ENCODE results near the gene ZNF473. TPM values are rescaled to one million over a fixed set of nuclear protein-coding genes. Genes with fewer than 3 reads are reported as not detected.

Gene ZNF473
- total RNA-seq, 4 donors from 2014 or later, result 5.5 to 20.9 (median 11.4) TPM

DNA sequence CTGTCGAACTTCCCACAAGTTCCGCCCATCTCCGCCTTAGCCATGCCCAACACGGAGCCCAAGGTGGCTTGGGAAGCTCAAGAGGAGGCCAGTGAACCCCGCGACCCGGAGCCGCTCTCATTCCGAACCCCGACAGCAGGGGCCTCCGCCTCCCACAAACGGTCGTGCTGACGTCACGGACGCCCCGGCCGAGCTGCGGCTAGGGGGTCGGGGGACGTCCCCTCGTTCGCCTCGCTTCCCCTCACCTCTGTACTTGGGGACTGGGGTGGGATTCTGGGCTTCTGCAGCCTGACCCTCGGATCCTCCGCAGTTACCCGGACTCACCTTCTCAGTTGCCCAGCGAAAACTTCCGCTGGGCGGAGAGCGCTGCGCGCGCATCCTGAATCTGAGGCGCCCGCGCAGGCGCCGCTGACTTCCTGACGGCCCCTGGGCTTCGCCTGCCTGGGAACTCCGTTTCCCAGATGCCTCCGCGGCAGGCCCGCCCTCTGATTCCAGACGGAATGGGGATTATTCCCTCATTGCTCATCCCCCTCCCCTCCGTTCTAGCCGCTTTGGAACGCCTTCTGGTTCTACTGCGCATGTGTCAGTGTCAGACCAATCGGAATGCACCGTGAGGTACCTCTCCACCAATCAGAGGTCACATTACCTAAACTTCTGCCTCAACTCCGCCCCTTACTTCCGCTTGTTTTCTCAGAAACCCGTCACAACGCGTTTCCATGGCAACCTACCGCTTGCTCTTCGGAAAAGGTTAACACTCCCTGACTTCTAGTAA is 597 bp upstream of the ZNF473 start, which contains the start of gene VRK3:
Gene VRK3, minus strand, starts transcription at position 351 of the 772 bp plus-strand sequence. CDS start 9,210 bp downstream, outside the sequence.
- TF ChIP-seq, protein P1, sequence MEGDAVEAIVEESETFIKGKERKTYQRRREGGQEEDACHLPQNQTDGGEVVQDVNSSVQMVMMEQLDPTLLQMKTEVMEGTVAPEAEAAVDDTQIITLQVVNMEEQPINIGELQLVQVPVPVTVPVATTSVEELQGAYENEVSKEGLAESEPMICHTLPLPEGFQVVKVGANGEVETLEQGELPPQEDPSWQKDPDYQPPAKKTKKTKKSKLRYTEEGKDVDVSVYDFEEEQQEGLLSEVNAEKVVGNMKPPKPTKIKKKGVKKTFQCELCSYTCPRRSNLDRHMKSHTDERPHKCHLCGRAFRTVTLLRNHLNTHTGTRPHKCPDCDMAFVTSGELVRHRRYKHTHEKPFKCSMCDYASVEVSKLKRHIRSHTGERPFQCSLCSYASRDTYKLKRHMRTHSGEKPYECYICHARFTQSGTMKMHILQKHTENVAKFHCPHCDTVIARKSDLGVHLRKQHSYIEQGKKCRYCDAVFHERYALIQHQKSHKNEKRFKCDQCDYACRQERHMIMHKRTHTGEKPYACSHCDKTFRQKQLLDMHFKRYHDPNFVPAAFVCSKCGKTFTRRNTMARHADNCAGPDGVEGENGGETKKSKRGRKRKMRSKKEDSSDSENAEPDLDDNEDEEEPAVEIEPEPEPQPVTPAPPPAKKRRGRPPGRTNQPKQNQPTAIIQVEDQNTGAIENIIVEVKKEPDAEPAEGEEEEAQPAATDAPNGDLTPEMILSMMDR (IDR thresholded peaks at IDR 0.05), result peak in 1 of 4 experiments; percentile 31
- peak; percentile 70 to 77 for TF ChIP-seq POLR2A (IDR thresholded peaks at IDR 0.05)
- peak; percentile 66 for TF ChIP-seq POLR2AphosphoS5 (IDR thresholded peaks at IDR 0.05)
- no peak for TF ChIP-seq EP300 (IDR thresholded peaks at IDR 0.05)
- H3K9me3 ChIP-seq, result no peaks in the 10 kb centered on the region
- H3K36me3 ChIP-seq, result peaks cover 0 to 21% of the 10 kb centered on the region in 2 donors
- WGBS, 2 donors (ENCODE audit: low coverage in 1 of 2), result 1% methylated on average over 29 of the region's 59 CpGs; no CpG with 5 or more reads in 1 of the 2 donors
- peak; percentile 98 for ATAC-seq
- H3K27ac ChIP-seq, result peak within 1 kb of the TSS; percentile 81 to 98 (median 94)
- H3K27me3 ChIP-seq, result no peaks in the 10 kb centered on the region
- H3K4me1 ChIP-seq, result peaks cover 0 to 59% (median 7%) of the 10 kb centered on the region in 3 donors
- peak within 1 kb of the TSS; percentile 90 to 93 for H3K4me3 ChIP-seq

DNA sequence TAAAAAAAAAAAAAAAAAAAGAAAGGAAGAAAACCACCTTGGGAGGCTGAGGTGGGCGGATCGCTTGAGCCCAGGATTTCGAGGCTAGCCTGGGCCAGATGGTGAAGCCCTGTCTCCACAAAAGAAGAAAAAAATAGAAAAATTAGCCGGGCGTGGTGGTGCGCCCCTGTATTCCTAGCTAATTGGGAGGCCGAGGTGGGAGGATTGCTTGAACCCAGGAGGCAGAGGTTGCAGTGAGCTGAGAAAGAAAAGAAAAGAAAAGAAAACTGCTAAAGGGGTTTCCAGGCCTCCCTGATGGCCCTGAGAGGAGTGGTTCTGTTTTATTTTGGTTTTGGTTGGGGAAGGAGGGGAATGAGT is 723 bp downstream of the ZNF473 start:
- no peak for ATAC-seq
- Histone ChIP-seq H3K27me3 (no peaks in the 10 kb centered on the region), H3K4me3 (peak overlapping the region in 1 of 2 donors; percentile 93), H3K27ac (peak overlapping the region in 1 of 4 donors; percentile 92), H3K4me1 (peaks cover 0 to 52% (median 7%) of the 10 kb centered on the region in 3 donors), H3K36me3 (peaks cover 0 to 21% of the 10 kb centered on the region in 2 donors), H3K9me3 (no peaks in the 10 kb centered on the region)
- TF ChIP-seq EP300 (IDR thresholded peaks at IDR 0.05) (no peak), POLR2AphosphoS5 (IDR thresholded peaks at IDR 0.05) (no peak), POLR2A (IDR thresholded peaks at IDR 0.05) (no peak)
- TF ChIP-seq, protein P1 (IDR thresholded peaks at IDR 0.05), result no peak
- WGBS, 2 donors (ENCODE audit: low coverage in 1 of 2), result 89% methylated on average over 7 of the region's 7 CpGs; no CpG with 5 or more reads in 1 of the 2 donors

DNA sequence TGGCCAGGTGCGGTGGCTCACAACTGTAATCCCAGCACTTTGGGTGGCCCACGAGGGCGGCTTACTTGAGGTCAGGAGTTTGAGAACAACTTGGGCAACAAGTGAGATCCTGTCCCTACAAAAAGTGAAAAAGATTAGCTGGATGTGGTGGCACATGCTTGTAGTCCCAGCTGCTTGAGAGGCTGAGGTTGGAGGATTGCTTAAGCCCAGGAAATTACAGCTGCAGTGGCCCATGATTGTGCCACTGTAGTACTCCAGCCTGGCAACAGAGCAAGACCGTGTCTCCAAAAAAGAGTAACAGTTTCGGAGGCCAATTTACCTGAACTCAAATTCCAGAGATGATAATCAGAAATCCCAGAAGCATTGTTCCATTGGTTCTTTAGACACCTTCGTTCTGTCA is 4.4 kb downstream of the ZNF473 start:
- WGBS, 2 donors (ENCODE audit: low coverage in 1 of 2), result 78 to 89% methylated on average over 4 to 5 of the region's 6 CpGs
- ATAC-seq, result no peak
- Histone ChIP-seq H3K27ac (no peak overlapping the region), H3K27me3 (no peaks in the 10 kb centered on the region), H3K36me3 (peaks cover 0 to 56% of the 10 kb centered on the region in 2 donors), H3K4me1 (peaks cover 0 to 22% (median 7%) of the 10 kb centered on the region in 3 donors), H3K4me3 (no peak overlapping the region), H3K9me3 (no peaks in the 10 kb centered on the region)
- no peak for TF ChIP-seq POLR2AphosphoS5 (IDR thresholded peaks at IDR 0.05)
- TF ChIP-seq, protein P1 (IDR thresholded peaks at IDR 0.05), result no peak
- TF ChIP-seq EP300 (IDR thresholded peaks at IDR 0.05), result no peak
- TF ChIP-seq POLR2A (IDR thresholded peaks at IDR 0.05), result no peak

DNA sequence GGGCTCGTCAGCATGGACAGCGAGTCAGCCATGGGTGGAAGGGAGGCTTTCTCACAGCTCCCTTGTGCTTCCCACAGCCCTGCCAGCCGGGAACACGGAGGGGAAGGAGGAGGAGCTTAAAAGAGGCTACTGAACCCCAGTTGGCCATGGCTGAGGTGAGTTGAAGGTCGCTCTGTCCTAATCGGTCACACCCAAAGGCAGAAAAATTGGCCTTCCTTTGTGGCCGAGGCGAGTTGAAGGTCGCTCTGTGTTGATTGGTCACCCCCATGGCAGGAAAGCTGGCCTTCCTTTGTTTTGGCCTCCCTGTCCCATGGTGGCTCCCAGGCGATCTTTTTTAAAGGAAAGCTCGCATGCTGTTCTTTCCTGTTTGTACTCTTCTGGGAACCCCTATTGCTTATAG is 5.1 kb downstream of the ZNF473 start:
- Histone ChIP-seq H3K27me3 (no peaks in the 10 kb centered on the region), H3K36me3 (peaks cover 0 to 63% of the 10 kb centered on the region in 2 donors), H3K4me3 (no peak overlapping the region), H3K9me3 (no peaks in the 10 kb centered on the region), H3K4me1 (peaks cover 0 to 21% (median 7%) of the 10 kb centered on the region in 3 donors), H3K27ac (no peak overlapping the region)
- TF ChIP-seq POLR2A (IDR thresholded peaks at IDR 0.05) (no peak), POLR2AphosphoS5 (IDR thresholded peaks at IDR 0.05) (no peak), EP300 (IDR thresholded peaks at IDR 0.05) (no peak)
- TF ChIP-seq, protein P1 (IDR thresholded peaks at IDR 0.05), result no peak
- 79 to 92% methylated on average over 4 to 10 of the region's 11 CpGs for WGBS, 2 donors (ENCODE audit: low coverage in 1 of 2)
- no peak for ATAC-seq
